M059J (cell line): ENCODE measurements around the gene NDUFC2. TPM values are rescaled to one million over a fixed set of nuclear protein-coding genes. Genes with fewer than 3 reads are reported as not detected.

Source experiments
- DNase-seq: peaks from one replicate; pipeline ENCODE4 v3.0.0-alpha.2; 2012; ENCODE audit warnings: low read depth
- total RNA-seq: library from RNA; depleted of rRNA; stranded (reverse); fragments of >200 nt; shearing (Covaris generic); gene quantifications from 2 replicates; pipeline ENCODE4 v1.2.3, GENCODE V29; 2014; rRNA removed

Gene NDUFC2
- total RNA-seq, 1 experiment from 2014 or later = 218 TPM

GRCh38 chr11:78030429-78031325 lies 49.0 kb downstream of the NDUFC2 start:
- peak; percentile 93 for DNase-seq

- peak; percentile 98 for DNase-seq
These were observed 51.2 kb downstream of the NDUFC2 start for GRCh38 chr11:78028423-78028822.

- no peak for DNase-seq
These were observed 51.9 kb downstream of the NDUFC2 start for GRCh38 chr11:78027759-78028158.

- no peak for DNase-seq
These were observed 54.3 kb downstream of the NDUFC2 start for GRCh38 chr11:78025378-78025777.

GRCh38 chr11:78023426-78023825 lies 56.2 kb downstream of the NDUFC2 start:
- no peak for DNase-seq

- peak; percentile 54 for DNase-seq
These were observed 57.0 kb downstream of the NDUFC2 start, which contains the start of gene KCTD14 for GRCh38 chr11:78022397-78023396. Gene KCTD14, minus strand, starts transcription at chr11:78023276. Its CDS starts 27 bp downstream, at chr11:78023249.

- no peak for DNase-seq
These were observed 58.1 kb downstream of the NDUFC2 start for GRCh38 chr11:78021611-78022010.

- DNase-seq = peak; percentile 26
These were observed 59.4 kb downstream of the NDUFC2 start for GRCh38 chr11:78020246-78020645.

GRCh38 chr11:78019808-78020207 lies 59.9 kb downstream of the NDUFC2 start:
- DNase-seq = peak; percentile 60

Other genes starting within 250 kb of the NDUFC2 start
- 20.4 and 21.8 TPM in 2 replicates for gene INTS4, start 85.2 kb downstream of the NDUFC2 start, total RNA-seq
- gene KCTD14, start 56.6 kb downstream of the NDUFC2 start, total RNA-seq = 11.4 and 15.1 TPM in 2 replicates
- not detected in 2 replicates for gene THRSP, start 16.0 kb downstream of the NDUFC2 start, total RNA-seq
- gene ALG8, start 59.8 kb upstream of the NDUFC2 start, total RNA-seq = 89.3 and 95.5 TPM in 2 replicates
- gene KCTD21, start 108.8 kb upstream of the NDUFC2 start, total RNA-seq = 3.3 and 7.7 TPM in 2 replicates
- gene USP35, start 109.1 kb upstream of the NDUFC2 start, total RNA-seq = 4.6 and 4.7 TPM in 2 replicates